ENCODE data around the gene RNF214. TPM values are rescaled to one million over a fixed set of nuclear protein-coding genes. Genes with fewer than 3 reads are reported as not detected.

The RNF214 gene
- total RNA-seq, 1 donor from 2014 or later, result 37.1 TPM

DNA sequence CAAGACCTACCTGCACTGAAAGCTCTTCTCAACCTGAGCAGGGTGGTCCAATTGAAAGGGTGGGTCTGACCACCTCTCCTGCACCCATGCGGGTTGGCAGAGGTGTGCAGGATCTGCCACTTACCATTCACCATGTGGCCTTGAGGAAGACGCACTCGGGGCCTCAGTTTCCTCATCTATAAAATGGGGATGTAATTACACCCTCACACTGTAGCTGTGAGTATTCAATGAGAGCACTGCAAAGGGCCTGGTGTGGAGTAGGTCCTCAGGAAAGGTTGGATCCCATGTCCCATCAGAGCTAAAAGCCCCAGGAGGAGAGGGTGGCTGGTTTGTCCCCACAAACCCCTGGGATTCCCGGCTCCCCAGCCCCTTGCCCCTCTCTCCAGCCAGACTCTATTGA lies 33.9 kb upstream of the RNF214 start:
- Mint-ChIP-seq H3K4me3 (ENCODE audit: unreplicated experiment) (peak overlapping the region; percentile 37), H3K27ac (ENCODE audit: unreplicated experiment) (peak overlapping the region; percentile 30), H3K9me3 (ENCODE audit: unreplicated experiment) (no peaks in the 10 kb centered on the region), H3K27me3 (ENCODE audit: unreplicated experiment) (peaks cover 20% of the 10 kb centered on the region), H3K36me3 (ENCODE audit: low read depth, unreplicated experiment) (peaks cover 19% of the 10 kb centered on the region), H3K4me1 (ENCODE audit: unreplicated experiment) (peaks cover 11% of the 10 kb centered on the region)
- TF ChIP-seq, protein P1, sequence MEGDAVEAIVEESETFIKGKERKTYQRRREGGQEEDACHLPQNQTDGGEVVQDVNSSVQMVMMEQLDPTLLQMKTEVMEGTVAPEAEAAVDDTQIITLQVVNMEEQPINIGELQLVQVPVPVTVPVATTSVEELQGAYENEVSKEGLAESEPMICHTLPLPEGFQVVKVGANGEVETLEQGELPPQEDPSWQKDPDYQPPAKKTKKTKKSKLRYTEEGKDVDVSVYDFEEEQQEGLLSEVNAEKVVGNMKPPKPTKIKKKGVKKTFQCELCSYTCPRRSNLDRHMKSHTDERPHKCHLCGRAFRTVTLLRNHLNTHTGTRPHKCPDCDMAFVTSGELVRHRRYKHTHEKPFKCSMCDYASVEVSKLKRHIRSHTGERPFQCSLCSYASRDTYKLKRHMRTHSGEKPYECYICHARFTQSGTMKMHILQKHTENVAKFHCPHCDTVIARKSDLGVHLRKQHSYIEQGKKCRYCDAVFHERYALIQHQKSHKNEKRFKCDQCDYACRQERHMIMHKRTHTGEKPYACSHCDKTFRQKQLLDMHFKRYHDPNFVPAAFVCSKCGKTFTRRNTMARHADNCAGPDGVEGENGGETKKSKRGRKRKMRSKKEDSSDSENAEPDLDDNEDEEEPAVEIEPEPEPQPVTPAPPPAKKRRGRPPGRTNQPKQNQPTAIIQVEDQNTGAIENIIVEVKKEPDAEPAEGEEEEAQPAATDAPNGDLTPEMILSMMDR (IDR thresholded peaks at IDR 0.05; ENCODE audit: unreplicated experiment), result no peak
- no peak for DNase-seq (ENCODE audit: low spot score)

- TF ChIP-seq, protein P1 (IDR thresholded peaks at IDR 0.05; ENCODE audit: unreplicated experiment), result no peak
- H3K4me3 Mint-ChIP-seq (ENCODE audit: unreplicated experiment), result peak within 1 kb of the TSS; percentile 37
Measured at GRCh38 chr11:117199053-117199915, 33.2 kb upstream of the RNF214 start, which contains the start of gene TAGLN. TAGLN (plus strand) TSS chr11:117199370; CDS start chr11:117203014, 3,644 bp downstream.

GRCh38 chr11:117199916-117200812 lies 32.3 kb upstream of the RNF214 start:
- H3K4me3 Mint-ChIP-seq (ENCODE audit: unreplicated experiment), result no peak overlapping the region
- H3K4me1 Mint-ChIP-seq (ENCODE audit: unreplicated experiment), result peaks cover 11% of the 10 kb centered on the region
- DNase-seq (ENCODE audit: low spot score), result no peak
- peaks cover 18% of the 10 kb centered on the region for H3K36me3 Mint-ChIP-seq (ENCODE audit: low read depth, unreplicated experiment)
- H3K27ac Mint-ChIP-seq (ENCODE audit: unreplicated experiment), result no peak overlapping the region
- H3K27me3 Mint-ChIP-seq (ENCODE audit: unreplicated experiment), result peaks cover 19% of the 10 kb centered on the region
- H3K9me3 Mint-ChIP-seq (ENCODE audit: unreplicated experiment), result no peaks in the 10 kb centered on the region
- TF ChIP-seq, protein P1 (IDR thresholded peaks at IDR 0.05; ENCODE audit: unreplicated experiment), result no peak

More at GRCh38 chr11:117199053-117199915, 33.2 kb upstream of the RNF214 start, which contains the start of gene TAGLN:
- Mint-ChIP-seq H3K36me3 (ENCODE audit: low read depth, unreplicated experiment) (peaks cover 19% of the 10 kb centered on the region), H3K4me1 (ENCODE audit: unreplicated experiment) (peaks cover 11% of the 10 kb centered on the region), H3K27me3 (ENCODE audit: unreplicated experiment) (peaks cover 24% of the 10 kb centered on the region), H3K27ac (ENCODE audit: unreplicated experiment) (peak within 1 kb of the TSS; percentile 30), H3K9me3 (ENCODE audit: unreplicated experiment) (no peaks in the 10 kb centered on the region)
- peak; percentile 48 for DNase-seq (ENCODE audit: low spot score)

- Mint-ChIP-seq H3K36me3 (ENCODE audit: low read depth, unreplicated experiment) (peaks cover 14% of the 10 kb centered on the region), H3K9me3 (ENCODE audit: unreplicated experiment) (no peaks in the 10 kb centered on the region), H3K4me3 (ENCODE audit: unreplicated experiment) (no peak overlapping the region), H3K27me3 (ENCODE audit: unreplicated experiment) (peaks cover 19% of the 10 kb centered on the region), H3K27ac (ENCODE audit: unreplicated experiment) (no peak overlapping the region), H3K4me1 (ENCODE audit: unreplicated experiment) (peaks cover 11% of the 10 kb centered on the region)
- TF ChIP-seq, protein P1 (IDR thresholded peaks at IDR 0.05; ENCODE audit: unreplicated experiment), result no peak
- no peak for DNase-seq (ENCODE audit: low spot score)
Measured at GRCh38 chr11:117200813-117201657, 31.4 kb upstream of the RNF214 start.

Data from endothelial cell (in vitro differentiated cells).